Measurements from ENCODE around the gene AIM2. TPM values are rescaled to one million over a fixed set of nuclear protein-coding genes. Genes with fewer than 3 reads are reported as not detected.

The AIM2 gene
- total RNA-seq, 4 donors from 2014 or later: 0.27 to 3.2 (median 1.1) TPM

DNA sequence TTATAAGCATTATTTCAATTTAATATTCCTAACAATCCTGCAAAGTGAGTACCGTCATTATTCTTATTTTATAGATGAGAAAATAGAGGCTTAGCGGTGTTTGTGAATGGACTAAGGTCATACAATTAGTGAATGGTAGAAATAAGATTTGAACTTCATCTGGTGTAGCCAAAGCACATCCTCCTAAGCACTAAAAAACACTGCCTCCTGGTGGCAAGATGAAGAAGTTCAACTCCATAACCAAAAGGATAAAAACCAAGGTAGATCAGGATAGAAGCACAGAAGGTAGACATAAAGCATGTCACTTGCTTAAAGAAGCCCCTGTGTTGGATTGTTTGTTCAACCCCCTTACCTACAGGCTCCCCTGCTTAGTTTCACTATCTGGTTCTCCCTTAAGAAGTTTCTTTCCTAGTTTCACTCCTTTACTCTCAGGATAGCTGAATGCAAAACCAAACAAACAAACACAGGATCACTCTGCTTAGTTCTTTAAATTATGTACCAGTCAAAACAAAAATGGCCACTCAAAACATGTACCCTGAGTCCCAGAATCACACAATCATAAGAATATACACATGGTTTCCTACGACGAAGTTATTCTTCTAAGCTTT is 12.7 kb upstream of the AIM2 start:
- Histone ChIP-seq H3K4me3 (no peak overlapping the region), H3K9me3 (no peaks in the 10 kb centered on the region), H3K27ac (no peak overlapping the region), H3K36me3 (no peaks in the 10 kb centered on the region), H3K27me3 (no peaks in the 10 kb centered on the region), H3K4me1 (peaks cover 5 to 46% (median 22%) of the 10 kb centered on the region in 3 donors)
- TF ChIP-seq POLR2A (IDR thresholded peaks at IDR 0.05): no peak
- TF ChIP-seq, protein P1, sequence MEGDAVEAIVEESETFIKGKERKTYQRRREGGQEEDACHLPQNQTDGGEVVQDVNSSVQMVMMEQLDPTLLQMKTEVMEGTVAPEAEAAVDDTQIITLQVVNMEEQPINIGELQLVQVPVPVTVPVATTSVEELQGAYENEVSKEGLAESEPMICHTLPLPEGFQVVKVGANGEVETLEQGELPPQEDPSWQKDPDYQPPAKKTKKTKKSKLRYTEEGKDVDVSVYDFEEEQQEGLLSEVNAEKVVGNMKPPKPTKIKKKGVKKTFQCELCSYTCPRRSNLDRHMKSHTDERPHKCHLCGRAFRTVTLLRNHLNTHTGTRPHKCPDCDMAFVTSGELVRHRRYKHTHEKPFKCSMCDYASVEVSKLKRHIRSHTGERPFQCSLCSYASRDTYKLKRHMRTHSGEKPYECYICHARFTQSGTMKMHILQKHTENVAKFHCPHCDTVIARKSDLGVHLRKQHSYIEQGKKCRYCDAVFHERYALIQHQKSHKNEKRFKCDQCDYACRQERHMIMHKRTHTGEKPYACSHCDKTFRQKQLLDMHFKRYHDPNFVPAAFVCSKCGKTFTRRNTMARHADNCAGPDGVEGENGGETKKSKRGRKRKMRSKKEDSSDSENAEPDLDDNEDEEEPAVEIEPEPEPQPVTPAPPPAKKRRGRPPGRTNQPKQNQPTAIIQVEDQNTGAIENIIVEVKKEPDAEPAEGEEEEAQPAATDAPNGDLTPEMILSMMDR (IDR thresholded peaks at IDR 0.05): peak; percentile 31 to 66 (median 46)
- intact Hi-C loops (cut with DNase I): no loop called here
- no peak for DNase-seq
- WGBS, 2 donors: 79 to 84% methylated on average over 4 of the region's 4 CpGs

DNA sequence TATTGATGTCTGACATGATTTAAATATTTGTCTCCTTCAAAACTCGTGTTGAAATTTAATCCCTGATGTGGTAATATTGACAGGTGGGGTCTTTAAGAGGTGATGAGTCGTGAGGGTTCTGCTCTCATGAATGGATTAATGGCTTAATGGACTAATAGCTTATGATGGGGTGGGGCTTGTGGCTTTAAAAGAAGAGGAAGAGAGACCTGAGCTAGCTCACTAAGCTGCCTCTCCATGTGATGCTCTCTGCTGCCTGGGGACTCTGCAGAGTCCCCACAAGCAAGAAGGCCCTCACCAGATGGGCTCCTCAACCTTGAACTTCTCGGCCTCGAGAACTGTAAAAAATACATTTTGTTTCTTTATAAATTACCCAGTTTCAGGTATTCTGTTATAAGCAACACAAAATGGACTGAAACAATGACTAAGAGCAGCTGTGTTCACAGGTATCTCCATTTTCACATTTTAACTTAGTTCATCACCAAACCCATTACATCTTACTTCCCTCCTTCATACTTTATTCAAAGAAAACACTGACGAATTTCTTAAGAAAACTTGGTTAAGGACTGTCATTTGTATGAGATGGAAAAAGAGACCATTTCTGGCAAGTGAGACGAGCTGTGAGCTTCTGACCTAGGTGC is 12.1 kb upstream of the AIM2 start:
- intact Hi-C loops (cut with DNase I): no loop called here
- Histone ChIP-seq H3K27me3 (no peaks in the 10 kb centered on the region), H3K27ac (peak overlapping the region in 1 of 4 donors; percentile 5), H3K4me3 (no peak overlapping the region), H3K36me3 (no peaks in the 10 kb centered on the region), H3K9me3 (no peaks in the 10 kb centered on the region), H3K4me1 (peaks cover 5 to 46% (median 22%) of the 10 kb centered on the region in 3 donors)
- TF ChIP-seq, protein P1 (IDR thresholded peaks at IDR 0.05): no peak
- TF ChIP-seq POLR2A (IDR thresholded peaks at IDR 0.05): no peak
- DNase-seq: no peak
- WGBS, 2 donors: 60 to 62% methylated on average over 6 of the region's 6 CpGs

DNA sequence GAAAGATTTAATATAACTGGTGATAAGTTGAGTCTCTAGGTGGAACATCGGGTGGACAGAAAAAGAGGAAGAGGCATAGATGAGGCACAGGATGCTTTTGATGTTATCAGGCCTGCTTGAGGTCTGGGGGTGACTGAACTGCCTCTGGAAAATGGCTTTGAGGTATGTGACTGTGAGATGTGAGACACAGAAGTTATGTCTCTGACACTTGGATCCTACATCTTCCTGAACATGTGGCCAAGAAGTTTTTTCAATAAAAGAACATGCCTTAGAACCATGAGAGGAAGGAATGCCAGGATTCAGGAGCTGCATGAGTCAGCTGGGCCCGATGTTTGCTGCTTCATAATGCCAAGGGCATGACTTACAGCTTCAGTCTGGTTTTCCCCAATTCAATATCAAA is 11.5 kb upstream of the AIM2 start:
- Histone ChIP-seq H3K9me3 (no peaks in the 10 kb centered on the region), H3K27ac (peak overlapping the region in 1 of 4 donors; percentile 5), H3K4me3 (no peak overlapping the region), H3K36me3 (no peaks in the 10 kb centered on the region), H3K27me3 (no peaks in the 10 kb centered on the region), H3K4me1 (peaks cover 5 to 46% (median 22%) of the 10 kb centered on the region in 3 donors)
- TF ChIP-seq, protein P1 (IDR thresholded peaks at IDR 0.05): no peak
- no peak for TF ChIP-seq POLR2A (IDR thresholded peaks at IDR 0.05)
- DNase-seq: no peak
- intact Hi-C loops (cut with DNase I): no loop called here
- WGBS, 2 donors: 13 to 26% methylated on average over 2 of the region's 2 CpGs

DNA sequence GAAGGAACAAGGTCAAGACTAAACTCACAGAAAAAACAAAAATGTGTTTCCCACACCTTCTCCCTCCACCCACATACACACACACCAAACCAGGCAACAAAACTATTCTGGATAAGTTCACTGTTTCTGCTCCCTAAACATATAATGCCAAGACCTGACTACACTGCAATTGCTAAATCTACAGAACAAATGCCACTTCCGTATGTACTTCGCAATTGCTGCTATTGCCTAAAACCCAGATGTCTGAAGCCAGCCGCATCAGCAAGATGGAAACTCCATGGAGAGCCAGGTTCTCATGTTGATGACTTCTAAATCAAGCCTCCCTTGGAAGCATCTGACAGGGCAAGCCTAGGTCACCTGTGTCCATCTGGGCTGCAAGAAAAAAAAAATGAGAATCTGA is 8.3 kb upstream of the AIM2 start:
- H3K4me1 ChIP-seq: peaks cover 0 to 17% (median 8%) of the 10 kb centered on the region in 3 donors
- H3K36me3 ChIP-seq: no peaks in the 10 kb centered on the region
- intact Hi-C loops (cut with DNase I): no loop called here
- peak overlapping the region in 1 of 4 donors; percentile 6 for H3K27ac ChIP-seq
- H3K4me3 ChIP-seq: no peak overlapping the region
- no peaks in the 10 kb centered on the region for H3K9me3 ChIP-seq
- 87 to 91% methylated on average over 3 of the region's 3 CpGs for WGBS, 2 donors
- TF ChIP-seq, protein P1 (IDR thresholded peaks at IDR 0.05): no peak
- TF ChIP-seq POLR2A (IDR thresholded peaks at IDR 0.05): no peak
- no peak for DNase-seq
- no peaks in the 10 kb centered on the region for H3K27me3 ChIP-seq

DNA sequence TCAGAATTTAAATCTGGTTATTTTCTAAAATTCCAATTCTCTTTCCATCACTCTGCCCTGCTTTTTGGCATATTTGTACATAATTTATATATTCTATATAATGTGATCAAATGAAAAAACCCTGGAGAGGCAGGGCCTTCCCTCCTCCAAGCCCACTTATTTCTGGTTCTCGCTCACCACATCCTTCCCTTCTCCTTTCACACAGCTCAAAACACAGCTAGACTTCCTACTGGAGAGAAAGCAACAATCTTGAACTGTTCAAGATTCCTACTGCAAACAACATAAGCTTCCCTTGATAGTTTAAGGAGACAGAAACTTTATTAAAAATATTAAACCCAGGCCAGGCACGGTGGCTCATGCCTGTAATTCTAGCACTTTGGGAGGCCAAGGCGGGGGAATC is 7.6 kb upstream of the AIM2 start:
- Histone ChIP-seq H3K27ac (peak overlapping the region in 1 of 4 donors; percentile 19), H3K36me3 (no peaks in the 10 kb centered on the region), H3K9me3 (no peaks in the 10 kb centered on the region), H3K4me3 (no peak overlapping the region), H3K4me1 (peaks cover 0 to 16% (median 8%) of the 10 kb centered on the region in 3 donors), H3K27me3 (no peaks in the 10 kb centered on the region)
- intact Hi-C loops (cut with DNase I): no loop called here
- 80 to 97% methylated on average over 1 to 3 of the region's 3 CpGs for WGBS, 2 donors
- TF ChIP-seq, protein P1 (IDR thresholded peaks at IDR 0.05): no peak
- TF ChIP-seq POLR2A (IDR thresholded peaks at IDR 0.05): no peak
- DNase-seq: no peak
